ENCODE measurements around the gene CACNA1E. TPM values are rescaled to one million over a fixed set of nuclear protein-coding genes. Genes with fewer than 3 reads are reported as not detected.

Gene CACNA1E
- total RNA-seq, 2 donors from 2014 or later = 0.44 to 0.53 TPM

GRCh38 chr1:181490276-181490675 is 7.0 kb downstream of the CACNA1E start:
- Histone ChIP-seq H3K27ac (no peak overlapping the region), H3K4me3 (no peak overlapping the region), H3K27me3 (peaks cover 12% of the 10 kb centered on the region), H3K4me1 (no peaks in the 10 kb centered on the region), H3K9ac (ENCODE audit: low read depth in 2 of 2, low read length in 2 of 2) (no peak overlapping the region), H3K9me3 (no peaks in the 10 kb centered on the region), H3K36me3 (no peaks in the 10 kb centered on the region)
- intact Hi-C loops (cut with DNase I) = no loop called here
- no peak for DNase-seq
- TF ChIP-seq CTCF (IDR thresholded peaks at IDR 0.05) = no peak

DNA sequence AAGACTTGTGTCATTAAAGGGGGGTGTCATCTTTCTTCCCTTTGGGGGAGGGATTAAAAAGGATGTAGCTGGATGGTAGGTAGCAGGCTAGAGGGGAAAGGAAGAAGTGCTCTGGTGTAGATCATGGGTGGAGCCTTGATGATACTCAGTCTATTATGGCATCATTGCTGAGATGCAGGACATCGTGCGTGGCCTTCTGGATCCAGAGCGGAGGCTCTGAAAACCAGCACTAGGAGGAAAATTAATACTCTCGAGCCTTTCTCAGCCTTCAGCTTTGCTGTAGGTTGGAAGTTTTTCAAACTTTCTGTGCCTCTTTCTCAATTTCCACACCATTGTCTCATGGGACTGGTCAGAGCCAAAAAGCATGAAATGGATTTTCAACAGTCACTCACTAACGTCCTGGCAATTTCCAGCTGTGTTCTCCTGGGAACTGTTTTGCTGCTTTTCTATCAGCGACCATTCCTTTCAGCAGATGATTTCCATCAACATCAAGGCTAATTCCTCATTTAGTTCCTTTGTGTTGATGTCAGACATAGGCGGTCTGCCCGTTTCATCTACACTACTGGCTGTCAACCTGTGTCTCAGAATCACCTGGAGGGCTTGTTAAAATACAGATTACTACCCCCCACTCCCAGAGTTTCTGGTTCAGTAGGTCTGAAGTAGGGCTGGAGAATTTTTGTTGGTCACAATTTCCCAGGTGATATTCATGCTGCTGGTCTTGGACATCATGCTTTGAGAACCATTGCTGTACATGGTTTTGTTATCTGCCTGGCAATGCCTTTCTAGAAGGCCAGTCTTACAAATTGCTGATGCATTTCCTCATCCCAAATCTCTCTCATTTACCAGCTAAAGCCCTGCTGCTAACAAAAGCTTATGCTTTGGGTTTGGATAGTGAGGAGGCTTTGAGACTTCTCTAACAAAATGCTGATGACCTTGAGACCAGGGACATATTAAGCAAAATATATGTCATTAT is 7.7 kb downstream of the CACNA1E start:
- no peak overlapping the region for H3K27ac ChIP-seq
- H3K9me3 ChIP-seq = no peaks in the 10 kb centered on the region
- H3K36me3 ChIP-seq = no peaks in the 10 kb centered on the region
- TF ChIP-seq CTCF (IDR thresholded peaks at IDR 0.05) = no peak
- H3K4me1 ChIP-seq = no peaks in the 10 kb centered on the region
- intact Hi-C loops (cut with DNase I) = no loop called here
- no peak overlapping the region for H3K4me3 ChIP-seq
- peaks cover 6% of the 10 kb centered on the region for H3K27me3 ChIP-seq
- no peak for DNase-seq
- H3K9ac ChIP-seq (ENCODE audit: low read depth in 2 of 2, low read length in 2 of 2) = no peak overlapping the region

GRCh38 chr1:181493166-181493565 is 9.8 kb downstream of the CACNA1E start:
- DNase-seq = no peak
- Histone ChIP-seq H3K27ac (no peak overlapping the region), H3K36me3 (no peaks in the 10 kb centered on the region), H3K9me3 (no peaks in the 10 kb centered on the region), H3K4me3 (no peak overlapping the region), H3K4me1 (no peaks in the 10 kb centered on the region), H3K27me3 (no peaks in the 10 kb centered on the region), H3K9ac (ENCODE audit: low read depth in 2 of 2, low read length in 2 of 2) (no peak overlapping the region)
- no peak for TF ChIP-seq CTCF (IDR thresholded peaks at IDR 0.05)
- intact Hi-C loops (cut with DNase I) = no loop called here

GRCh38 chr1:181493885-181494284 is 10.6 kb downstream of the CACNA1E start:
- H3K9me3 ChIP-seq = no peaks in the 10 kb centered on the region
- H3K4me3 ChIP-seq = no peak overlapping the region
- H3K4me1 ChIP-seq = no peaks in the 10 kb centered on the region
- H3K9ac ChIP-seq (ENCODE audit: low read depth in 2 of 2, low read length in 2 of 2) = no peak overlapping the region
- H3K27me3 ChIP-seq = no peaks in the 10 kb centered on the region
- intact Hi-C loops (cut with DNase I) = no loop called here
- no peak for TF ChIP-seq CTCF (IDR thresholded peaks at IDR 0.05)
- no peak overlapping the region for H3K27ac ChIP-seq
- no peak for DNase-seq
- no peaks in the 10 kb centered on the region for H3K36me3 ChIP-seq

- Histone ChIP-seq H3K36me3 (no peaks in the 10 kb centered on the region), H3K4me1 (no peaks in the 10 kb centered on the region), H3K9me3 (no peaks in the 10 kb centered on the region), H3K27me3 (no peaks in the 10 kb centered on the region), H3K9ac (ENCODE audit: low read depth in 2 of 2, low read length in 2 of 2) (no peak overlapping the region), H3K4me3 (no peak overlapping the region), H3K27ac (no peak overlapping the region)
- no peak for TF ChIP-seq CTCF (IDR thresholded peaks at IDR 0.05)
- intact Hi-C loops (cut with DNase I) = no loop called here
- DNase-seq = no peak
These were observed 13.4 kb downstream of the CACNA1E start for GRCh38 chr1:181496759-181497158.
